GM21737 (cell line): ENCODE measurements around the gene KCNN3.

ENCODE experiments used
- ATAC-seq: cut with Tn5 transposase; IDR thresholded peaks from one replicate; pipeline ENCODE4 v1.9.1; 2021; ENCODE audit warnings: mild to moderate bottlenecking, moderate library complexity; ENCODE audit not compliant: unreplicated experiment

Gene KCNN3

DNA sequence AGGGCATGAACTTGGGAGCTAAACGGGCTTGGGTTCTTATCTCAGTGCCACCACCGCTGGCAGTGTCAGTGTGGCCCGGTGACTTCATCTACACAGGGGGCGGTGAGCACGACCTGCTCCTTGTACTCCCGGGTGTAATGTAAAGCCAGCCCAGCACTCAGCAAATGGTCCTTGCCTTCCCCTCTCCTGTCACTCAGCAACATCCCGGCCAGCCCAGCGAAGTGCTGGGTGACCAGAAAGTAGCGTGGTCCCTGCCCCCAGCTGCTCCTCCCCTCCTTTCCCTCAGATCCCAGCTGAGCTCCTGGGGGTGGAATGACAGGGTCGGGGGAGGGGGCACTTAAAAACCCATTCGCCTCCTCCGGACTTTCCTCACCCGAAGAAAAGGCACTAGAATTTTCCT, 7.2 kb downstream of the KCNN3 start:
- ATAC-seq = no peak

DNA sequence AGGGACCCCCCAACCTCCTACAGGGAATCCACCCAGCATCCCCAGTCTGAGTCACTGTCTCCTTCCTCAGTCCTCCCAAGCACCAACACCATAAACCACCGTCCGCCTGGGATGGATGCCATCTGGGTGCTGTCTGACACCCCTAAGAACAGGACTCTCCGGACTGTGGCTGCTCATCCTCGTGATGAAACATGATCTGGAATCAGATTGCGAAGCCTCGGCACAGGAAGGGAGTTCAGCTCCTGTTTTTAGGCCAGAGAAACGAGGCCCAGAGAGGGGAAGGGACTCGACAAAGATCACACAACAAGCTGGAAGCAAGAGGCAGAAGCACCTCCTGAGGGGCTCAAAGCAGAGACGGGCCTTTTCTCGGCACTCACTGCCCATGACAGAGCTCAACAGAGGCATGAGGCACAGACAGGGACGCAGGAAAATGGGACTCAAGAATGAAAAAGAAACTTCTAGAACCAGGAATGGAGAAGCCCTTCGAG, 8.4 kb downstream of the KCNN3 start:
- ATAC-seq = no peak

DNA sequence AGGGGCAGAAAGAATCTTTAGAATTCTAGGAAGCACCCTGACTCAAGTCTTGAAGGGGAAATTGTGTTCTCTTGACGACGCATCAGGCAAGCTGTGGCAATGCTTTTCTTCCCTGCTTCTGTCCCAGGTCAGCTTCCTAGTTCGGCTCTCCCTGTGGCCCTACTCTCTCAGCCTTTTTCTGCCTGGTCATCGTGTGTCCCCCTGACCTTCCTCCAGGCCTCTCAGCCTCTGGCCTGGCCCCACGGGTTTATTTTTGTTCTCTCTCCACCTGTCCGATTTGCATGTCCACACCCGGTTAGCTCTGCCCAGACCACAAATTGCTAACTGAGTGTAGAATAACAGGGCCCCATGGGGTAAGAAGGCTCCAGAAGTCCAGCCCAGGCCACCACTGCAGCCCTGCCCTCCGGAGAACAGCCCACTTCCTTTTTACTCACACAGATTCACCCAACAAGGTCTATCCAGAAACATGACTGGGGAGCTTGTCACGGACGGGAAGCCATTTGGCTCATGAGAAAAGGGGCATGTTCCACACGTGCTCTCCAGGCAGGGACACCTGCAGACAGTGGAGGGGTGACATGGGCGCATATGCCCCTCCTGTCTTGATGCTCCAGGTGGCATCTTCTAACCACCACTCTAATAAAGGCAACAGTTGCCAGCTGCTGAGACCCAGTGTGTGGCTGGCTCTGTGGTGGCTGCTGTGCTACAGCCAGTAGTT, 9.8 kb downstream of the KCNN3 start:
- ATAC-seq = peak; percentile 54

DNA sequence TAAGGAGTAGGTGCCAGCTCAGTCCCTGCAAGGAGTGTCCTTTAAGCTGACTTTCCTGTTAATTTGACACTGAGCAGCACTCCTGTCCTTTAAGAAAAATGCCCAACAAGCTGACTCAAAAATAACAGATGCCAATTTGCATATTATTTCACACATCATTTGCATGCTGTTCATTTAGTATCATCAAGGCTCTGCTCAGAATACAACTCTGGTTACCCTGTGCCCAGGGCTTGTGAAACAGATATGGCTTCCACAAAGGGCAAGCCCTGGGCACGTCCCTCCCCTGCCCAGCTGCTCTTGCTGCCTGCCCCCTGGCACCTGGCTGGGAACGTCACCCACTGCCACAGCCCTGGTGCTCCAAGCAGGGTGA, 10.3 kb downstream of the KCNN3 start:
- peak; percentile 33 for ATAC-seq

DNA sequence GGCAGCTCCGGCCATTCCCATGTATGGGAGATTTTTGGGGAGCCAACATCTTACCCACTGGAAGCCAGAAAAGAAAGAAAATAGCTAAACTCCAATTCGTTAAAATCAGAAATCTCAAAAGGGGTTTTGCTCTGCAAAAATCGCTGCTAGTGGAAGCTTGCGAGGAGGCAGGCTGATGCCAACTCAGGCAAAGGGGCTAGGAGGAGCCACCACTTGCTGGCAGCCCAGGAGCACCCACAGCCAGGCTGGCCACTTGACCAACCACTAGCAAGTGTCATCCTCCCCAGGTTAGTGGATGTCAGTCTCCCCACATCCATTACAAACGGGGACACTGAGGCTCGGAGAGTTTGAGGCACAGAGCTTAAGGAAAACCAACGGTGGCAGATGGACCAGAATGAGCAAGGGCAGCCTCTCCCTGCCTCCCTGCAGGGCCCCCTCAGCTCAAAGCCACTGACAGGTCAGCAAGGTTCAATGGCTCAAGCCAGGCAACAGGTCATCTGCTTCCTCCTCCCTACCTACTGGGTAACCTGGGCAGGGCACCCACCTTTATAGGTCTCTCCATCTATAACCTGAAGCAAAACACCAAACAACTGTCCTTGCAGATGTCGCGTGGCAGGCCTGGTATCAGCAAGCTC, 10.8 kb downstream of the KCNN3 start:
- ATAC-seq = peak; percentile 1

DNA sequence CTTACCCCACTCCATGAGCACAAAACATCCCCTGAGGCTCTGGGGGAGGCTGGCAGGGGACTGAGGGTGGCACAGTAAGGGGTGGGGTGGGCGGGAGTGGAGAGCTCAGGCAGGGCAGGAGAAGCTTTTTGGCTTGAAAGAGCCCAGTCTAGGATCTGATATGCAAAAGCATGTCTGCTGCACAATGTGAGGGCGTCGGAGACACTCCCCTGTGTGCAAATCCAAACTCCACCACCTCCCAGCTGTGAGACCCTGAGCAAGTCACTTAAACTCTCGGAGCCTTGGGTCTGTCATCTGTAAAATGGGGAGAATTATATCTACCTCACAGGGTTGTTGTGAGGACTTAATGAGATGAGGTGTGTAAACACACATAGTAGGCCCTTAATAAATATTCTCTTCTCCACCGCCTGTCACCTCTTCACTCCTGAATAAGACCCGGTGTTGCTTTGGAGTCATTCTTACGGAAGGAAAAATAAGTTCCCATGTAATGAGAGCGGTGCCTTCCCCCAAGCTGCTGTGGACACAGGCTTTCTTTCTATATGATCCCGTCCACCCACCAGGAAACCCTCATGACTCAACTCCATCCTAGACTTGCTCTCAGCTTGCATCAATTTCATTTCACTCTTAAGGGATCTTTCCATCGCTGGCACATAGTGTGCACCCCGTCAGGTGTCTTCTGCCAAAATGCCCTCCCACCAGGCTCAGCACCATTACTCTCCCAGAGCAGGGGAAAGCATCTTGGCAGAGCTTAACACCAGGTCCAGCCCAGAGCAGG, 12.5 kb downstream of the KCNN3 start:
- ATAC-seq = no peak

DNA sequence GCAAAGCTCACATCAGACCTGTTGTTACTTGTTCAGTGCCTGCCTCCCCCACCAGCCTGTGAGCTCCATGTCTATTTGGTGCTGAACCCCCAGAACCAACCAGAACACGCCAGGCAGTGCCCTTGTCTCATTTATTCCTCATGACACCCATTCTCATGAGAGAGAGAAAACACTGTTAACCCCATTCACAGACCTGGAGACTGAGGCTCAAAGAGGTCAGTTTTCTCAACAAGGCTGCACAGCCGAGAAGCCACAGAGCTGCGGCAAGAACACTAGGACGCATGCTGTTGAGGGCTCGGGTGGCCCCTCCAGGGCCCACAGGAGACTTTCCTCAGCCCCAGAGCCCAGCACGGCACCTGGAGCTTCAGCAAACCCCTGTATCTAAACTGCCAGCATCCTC, 13.1 kb downstream of the KCNN3 start:
- ATAC-seq = no peak

DNA sequence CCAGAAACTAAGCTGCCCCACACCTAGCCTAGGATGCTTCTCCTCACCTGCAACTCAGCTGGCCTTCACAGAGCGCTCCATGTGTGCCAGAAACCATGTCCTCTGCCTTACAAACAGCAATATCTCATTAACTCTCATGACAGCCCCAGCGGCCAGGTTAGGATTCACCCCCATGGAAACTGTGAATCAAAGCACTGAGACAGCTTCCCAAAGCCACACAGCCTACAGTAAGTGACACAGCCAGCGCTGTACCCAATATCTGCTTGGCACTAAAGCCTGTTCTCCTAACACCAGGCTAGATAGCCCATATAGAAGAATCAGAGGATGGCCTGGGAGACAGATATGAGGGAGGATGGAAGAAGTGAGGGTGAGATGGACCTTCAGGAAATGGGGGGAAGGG, 13.5 kb downstream of the KCNN3 start:
- no peak for ATAC-seq

DNA sequence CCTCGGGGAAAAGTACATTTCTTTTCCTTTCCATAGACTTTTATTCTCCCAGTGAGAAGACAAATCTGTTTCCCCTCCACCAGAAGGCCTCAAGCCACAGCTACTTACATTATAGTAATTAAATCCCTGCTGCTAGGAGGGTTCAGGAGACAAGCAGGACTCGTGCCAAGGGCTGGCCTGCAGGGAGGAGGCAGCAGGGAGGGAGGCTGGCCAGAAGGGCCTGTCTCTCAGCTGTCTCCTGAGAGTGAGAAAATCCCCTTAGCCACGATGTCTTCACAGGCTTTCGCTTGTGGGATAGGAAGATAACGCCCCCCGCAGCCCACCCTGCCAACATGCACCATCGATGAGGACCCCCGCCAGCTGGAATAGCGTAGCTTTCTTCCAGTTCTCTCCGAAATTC, 14.0 kb downstream of the KCNN3 start:
- ATAC-seq = no peak

DNA sequence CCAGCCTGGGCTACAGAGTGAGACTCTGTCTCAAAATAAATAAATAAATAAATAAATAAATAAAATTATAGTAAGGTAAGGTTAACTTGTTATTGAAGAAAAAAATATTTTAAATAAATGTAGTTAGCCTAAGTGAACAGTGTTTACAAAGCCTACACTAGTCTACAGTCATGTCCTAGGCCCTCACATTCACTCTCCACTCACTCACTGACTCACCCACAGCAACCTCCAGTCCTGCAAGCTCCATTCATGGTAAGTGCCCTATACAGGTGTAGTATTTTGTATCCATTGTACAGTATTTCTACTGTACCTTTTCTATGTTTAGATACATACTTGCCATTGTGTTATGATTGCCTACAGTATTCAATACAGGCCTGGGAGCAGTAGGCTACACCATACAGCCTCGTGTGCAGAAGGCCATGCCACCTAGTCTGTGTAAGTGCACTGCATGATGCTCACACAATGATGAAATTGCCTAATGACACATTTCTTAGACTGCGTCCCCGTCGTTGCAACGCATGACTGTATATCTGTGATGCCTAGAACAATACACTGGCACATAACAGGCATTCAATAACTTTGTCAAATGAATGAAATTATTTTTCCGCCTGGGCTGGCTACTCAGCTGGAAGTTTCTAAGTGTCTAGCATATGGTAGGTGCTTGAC, 14.8 kb downstream of the KCNN3 start:
- ATAC-seq = no peak

DNA sequence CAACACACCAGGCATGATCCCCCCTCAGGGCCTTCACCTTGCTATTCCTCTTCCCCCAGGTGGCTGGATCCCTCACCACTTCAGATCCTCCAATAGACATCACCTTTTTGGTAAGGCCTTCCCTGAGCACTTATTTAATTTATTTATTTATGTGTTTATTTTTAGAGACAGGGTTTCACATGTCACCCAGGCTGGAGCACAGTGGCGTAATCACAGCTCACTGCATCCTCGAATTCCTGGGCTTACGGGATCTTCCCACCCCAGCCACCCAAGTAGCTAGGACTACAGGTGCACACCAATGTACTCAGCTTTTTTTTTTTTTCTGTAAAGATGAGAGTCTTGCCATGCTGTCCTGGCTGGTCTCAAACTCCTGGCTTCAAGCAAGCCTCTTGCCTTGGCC, 17.2 kb downstream of the KCNN3 start:
- ATAC-seq = no peak

DNA sequence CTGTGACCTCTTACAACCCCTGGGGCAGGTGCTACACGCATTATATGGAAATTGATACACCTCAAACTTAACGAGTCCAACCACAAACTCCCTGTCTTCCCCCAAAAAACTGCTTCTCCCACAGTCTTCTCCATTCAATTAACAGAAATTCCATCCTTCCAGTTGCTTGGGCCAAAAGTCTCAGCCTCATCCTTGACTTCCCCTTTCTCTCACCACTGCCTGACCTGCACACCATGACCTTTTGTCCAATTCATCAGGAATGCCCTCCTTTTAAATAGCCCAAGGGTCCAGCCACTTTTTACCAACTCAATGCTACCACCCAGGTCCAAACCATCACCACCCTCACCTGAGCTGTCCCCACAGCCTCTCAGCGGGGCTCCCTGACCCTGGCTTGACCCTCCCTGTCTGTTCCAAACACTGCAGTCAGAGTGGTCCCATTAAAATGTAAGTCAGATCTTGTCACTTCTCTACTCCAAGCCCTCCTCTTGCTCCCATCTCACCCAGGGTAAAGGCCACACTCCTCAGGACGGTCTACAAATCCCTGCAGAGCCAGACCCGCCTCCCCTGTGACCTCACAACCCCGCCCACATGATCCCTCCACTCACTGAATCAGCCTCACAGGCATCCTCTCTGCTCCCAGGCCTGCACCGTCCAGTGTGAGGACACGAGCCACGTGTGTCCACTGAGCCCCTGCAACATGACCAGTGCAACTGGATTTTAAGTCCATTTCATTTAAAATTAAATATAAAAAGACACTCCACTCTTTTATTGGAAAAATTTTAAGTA, 18.5 kb downstream of the KCNN3 start:
- ATAC-seq = no peak

DNA sequence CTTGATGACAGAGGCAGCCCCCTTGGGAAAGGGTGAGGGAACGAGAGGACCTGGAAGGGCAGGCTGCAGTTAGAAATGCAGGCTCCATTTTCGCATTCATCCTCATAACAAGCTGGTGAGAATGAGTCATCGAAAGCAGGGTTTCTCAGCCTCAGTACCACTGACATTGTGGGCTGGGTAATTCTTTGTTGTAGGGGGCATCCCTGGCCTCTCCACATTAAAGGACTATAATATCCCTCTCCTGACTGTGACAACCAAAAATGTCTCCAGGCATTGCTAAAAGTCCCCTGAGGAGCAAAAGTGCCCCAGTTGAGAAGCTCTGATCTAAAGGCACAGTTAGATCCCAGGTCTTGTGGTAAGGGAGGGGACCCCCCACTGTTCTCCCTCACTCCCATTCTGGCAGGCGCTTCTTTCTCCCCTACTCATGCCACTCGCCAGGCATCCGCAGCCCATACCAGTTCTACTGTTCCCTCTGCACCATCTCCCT, 20.4 kb downstream of the KCNN3 start:
- ATAC-seq = no peak

DNA sequence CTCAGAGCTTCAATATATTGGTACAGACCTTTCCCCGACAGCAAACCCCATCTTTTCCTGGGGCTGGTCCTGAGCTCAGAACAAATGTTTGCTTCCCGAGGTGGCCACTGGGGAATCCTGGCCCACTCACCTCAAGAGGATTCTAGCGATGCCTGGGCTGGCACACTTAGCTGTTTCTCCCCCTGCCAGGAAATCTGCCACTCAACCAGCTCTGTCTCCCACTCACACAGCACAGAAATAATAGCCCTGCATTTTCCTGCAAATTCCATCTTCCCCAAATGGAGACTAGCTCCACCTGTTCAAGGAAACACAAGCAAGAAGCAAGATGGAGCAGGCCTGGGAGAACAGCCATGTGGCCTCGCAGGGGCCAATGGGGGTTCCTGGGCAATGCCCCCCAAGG, 21.1 kb downstream of the KCNN3 start:
- ATAC-seq = no peak

DNA sequence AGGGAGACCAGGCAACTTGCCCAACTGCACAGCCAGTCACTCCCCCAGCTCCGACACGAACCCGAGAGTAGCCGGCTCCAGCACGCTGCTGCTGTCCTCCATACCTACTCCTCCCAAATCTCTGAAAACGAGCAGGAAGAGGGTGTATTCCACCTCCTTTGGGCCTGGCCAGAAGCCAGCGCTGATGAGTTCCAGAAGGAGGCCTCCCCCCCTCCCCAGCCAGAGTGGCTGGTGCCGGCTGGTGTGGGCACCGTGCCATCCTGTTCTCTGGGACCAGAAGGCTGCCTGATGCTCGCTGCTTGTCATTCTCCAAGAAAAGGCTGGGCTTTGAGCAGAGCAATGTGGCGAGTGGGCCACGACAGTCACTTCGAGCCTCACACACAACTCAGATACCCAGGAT, 22.2 kb downstream of the KCNN3 start:
- no peak for ATAC-seq

DNA sequence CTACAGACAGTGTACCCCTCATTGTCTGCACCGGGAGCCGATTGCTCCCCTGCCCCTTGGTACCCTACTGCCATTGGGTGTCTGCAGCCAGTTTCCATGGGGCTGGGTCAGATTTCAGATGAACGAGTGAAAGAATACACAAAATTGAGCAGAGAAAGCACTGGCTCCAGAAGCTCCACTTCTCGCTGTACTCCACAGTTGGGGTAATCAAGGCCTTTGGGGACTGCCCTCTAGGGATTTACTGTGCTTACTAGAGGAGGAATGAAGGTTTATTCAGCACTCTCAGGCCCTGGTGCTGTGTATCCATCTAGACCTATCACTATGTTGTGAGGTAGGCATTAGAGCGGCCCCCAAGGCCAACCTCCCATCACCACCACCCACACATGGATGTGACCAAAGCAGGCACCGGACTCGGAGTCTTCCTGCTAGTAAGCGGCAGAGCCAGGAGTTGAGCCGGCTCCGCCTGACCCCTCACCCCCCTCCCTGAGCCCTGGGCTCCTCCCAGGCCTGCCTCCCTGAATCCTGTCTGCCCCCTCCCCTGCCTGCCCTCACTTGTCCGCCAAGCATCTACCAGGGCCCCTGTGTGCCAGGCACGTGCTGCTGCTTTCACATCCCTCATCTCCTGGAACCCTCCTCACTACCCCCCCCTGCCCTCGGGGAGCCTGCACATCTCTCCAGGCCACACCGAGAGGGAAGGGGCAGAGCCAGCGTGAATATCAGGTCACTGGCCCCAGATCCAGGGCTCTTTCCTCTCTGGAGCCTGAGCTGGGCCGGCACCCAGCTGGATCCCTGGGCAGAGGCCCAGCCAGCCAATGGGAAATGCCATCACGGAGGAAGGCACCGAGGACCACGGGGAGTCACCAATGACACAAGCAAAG, 23.3 kb downstream of the KCNN3 start:
- ATAC-seq = no peak

DNA sequence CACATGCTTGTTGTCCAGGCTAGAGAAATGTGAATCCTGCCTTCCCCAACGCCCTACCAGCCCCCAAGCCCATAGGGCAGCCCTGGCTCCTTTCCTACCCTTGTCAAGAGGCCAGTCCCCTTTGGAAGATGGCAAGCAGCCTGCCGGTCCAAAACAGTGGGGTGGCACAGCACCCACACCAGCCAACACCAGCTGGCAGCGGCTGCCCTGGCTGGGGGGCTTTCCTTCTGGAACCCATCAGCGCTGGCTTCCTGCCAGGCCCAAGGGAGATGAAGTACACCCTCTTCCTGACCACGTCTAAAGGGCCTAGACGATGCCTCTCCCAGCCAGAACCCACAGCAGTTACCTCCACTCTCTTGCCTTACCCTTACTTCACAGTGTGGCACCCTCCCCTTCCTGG, 24.2 kb downstream of the KCNN3 start:
- no peak for ATAC-seq

DNA sequence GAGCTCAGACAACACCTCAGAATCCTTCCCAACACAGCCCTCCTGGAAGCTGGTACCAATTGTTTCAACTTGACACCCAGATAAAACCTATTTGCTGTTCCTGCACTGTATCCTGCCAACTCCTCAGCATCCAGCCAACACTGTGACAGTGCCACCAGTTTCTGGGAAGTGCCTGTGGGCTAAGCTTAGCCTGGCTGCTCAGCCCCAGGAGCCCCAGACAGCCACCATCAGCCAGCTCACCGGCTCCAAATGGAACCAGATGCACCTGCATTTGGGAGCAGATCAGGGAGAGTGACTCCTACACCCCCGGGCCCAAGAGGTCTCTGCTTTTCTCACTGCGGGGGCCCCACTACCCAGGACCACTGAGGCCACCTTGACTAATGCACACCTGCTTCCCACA, 24.9 kb downstream of the KCNN3 start:
- ATAC-seq = no peak

DNA sequence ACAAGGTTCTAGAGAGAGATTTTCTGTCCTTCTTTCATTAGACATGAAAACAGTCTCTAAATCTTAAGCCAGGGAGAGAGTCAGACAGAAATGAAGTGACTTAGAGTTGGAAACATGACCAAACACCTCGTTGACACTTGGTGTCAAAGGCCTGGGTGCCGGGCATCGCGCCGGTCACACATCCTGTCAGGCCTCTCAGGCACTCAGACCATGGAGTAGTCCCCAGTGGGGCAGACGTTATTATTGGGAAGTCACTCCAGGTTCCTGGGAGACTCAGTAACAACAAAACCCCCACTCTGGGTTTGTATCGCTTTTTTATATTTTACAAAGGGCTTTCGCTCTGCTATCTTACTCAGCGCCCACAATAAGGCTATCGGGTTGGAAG, 25.8 kb downstream of the KCNN3 start:
- ATAC-seq = peak; percentile 40
